SK-N-SH (cell line): ENCODE results near the gene MORF4L1. TPM values are rescaled to one million over a fixed set of nuclear protein-coding genes. Genes with fewer than 3 reads are reported as not detected.

Experiments
- CTCF ChIA-PET: fragments of 300-600, 350-600 bp; formaldehyde crosslinking; extraction: SDS; loops from one replicate; lab custom pipeline; 2021; lab: Yijun Ruan, JAX
- POLR2A ChIA-PET: fragments of 350-600 bp; sonication (Branson Sonifier 250); formaldehyde crosslinking; extraction: SDS; loops from one replicate; lab custom pipeline; 2020; ENCODE audit warnings: antibody characterized with exemption, inconsistent platforms; lab: Yijun Ruan, JAX
- DNase-seq: peaks from one replicate; pipeline ENCODE4 v3.0.0; 2012
- H2AFZ ChIP-seq: fragments of 200-600 bp; sonication (generic); 2 replicates; pipeline ENCODE4 v1.8.1; 2016; ENCODE audit warnings: antibody characterized with exemption, mild to moderate bottlenecking, low read depth
- H3F3A ChIP-seq: fragments of 200-600 bp; sonication (generic); replicated peaks from 2 replicates; pipeline ENCODE3; 2016; ENCODE audit warnings: antibody characterized with exemption, mild to moderate bottlenecking; ENCODE audit not compliant: insufficient read depth
- H3K27ac ChIP-seq, 2 experiments: fragments of 200-500 bp in 1 of 2; fragments of 200-600 bp in 1 of 2; sonication (Bioruptor generic) in 1 of 2; sonication (generic), shearing (Covaris generic) in 1 of 2; 2 replicates each; pipeline versions ENCODE4 v1.5.1 to v1.6.1; 2014 to 2016; ENCODE audit warnings: low read depth in 2 of 2, inconsistent platforms in 1 of 2, low read length in 1 of 2, mild to moderate bottlenecking in 1 of 2, mixed read lengths in 1 of 2
- H3K27me3 ChIP-seq: fragments of 200-600 bp; sonication (generic), shearing (Covaris generic); 2 replicates; pipeline ENCODE4 v1.6.1; 2016; ENCODE audit warnings: mixed run types; ENCODE audit not compliant: insufficient read depth
- H3K36me3 ChIP-seq, 2 experiments: fragments of 200-500 bp in 1 of 2; fragments of 200-600 bp in 1 of 2; sonication (Bioruptor generic) in 1 of 2; sonication (generic) in 1 of 2; replicated peaks in 1 of 2; 2 replicates each; pipeline versions ENCODE3 to v1.5.1; 2014 to 2016; ENCODE audit warnings: low read length in 1 of 2, mild to moderate bottlenecking in 1 of 2; ENCODE audit not compliant: insufficient read depth in 2 of 2, control insufficient read depth in 1 of 2
- H3K4me1 ChIP-seq, 2 experiments: fragments of 200-500 bp in 1 of 2; fragments of 200-600 bp in 1 of 2; sonication (Bioruptor generic) in 1 of 2; sonication (generic), shearing (Covaris generic) in 1 of 2; 2 replicates each; pipeline versions ENCODE4 v1.5.1 to v1.6.1; 2014 to 2016; ENCODE audit warnings: low read depth in 1 of 2, low read length in 1 of 2, mixed run types in 1 of 2; ENCODE audit not compliant: insufficient read depth in 2 of 2, control insufficient read depth in 1 of 2
- H3K4me2 ChIP-seq: fragments of 200-600 bp; sonication (generic), shearing (Covaris generic); 2 replicates; pipeline ENCODE4 v1.6.1; 2017; ENCODE audit warnings: mixed run types
- H3K4me3 ChIP-seq, 2 experiments: fragments of 200-500 bp in 1 of 2; fragments of 200-600 bp in 1 of 2; sonication (Bioruptor generic) in 1 of 2; sonication (generic), shearing (Covaris generic) in 1 of 2; 2 replicates each; pipeline versions ENCODE4 v1.5.1 to v1.8.1; 2014 to 2016; ENCODE audit warnings: low read depth in 2 of 2, inconsistent platforms in 1 of 2, low read length in 1 of 2, mild to moderate bottlenecking in 1 of 2, mixed read lengths in 1 of 2, moderate library complexity in 1 of 2
- H3K79me2 ChIP-seq: fragments of 200-600 bp; sonication (generic); 2 replicates; pipeline ENCODE4 v1.8.1; 2017; ENCODE audit warnings: mild to moderate bottlenecking; ENCODE audit not compliant: insufficient read depth
- H3K9ac ChIP-seq: fragments of 200-600 bp; sonication (generic); 2 replicates; pipeline ENCODE4 v1.6.1; 2017; ENCODE audit warnings: mixed run types
- H3K9me2 ChIP-seq: fragments of 200-600 bp; sonication (generic); 2 replicates; pipeline ENCODE4 v1.6.1; 2017; ENCODE audit warnings: mixed run types
- H3K9me3 ChIP-seq: fragments of 200-600 bp; sonication (generic); 2 replicates; pipeline ENCODE4 v1.6.1; 2017; ENCODE audit warnings: mixed run types, mild to moderate bottlenecking, moderate library complexity
- H4K20me1 ChIP-seq: fragments of 200-600 bp; sonication (generic); 2 replicates; pipeline ENCODE4 v1.6.1; 2017; ENCODE audit warnings: mild to moderate bottlenecking, mixed run types; ENCODE audit not compliant: insufficient read depth
- EZH2phosphoT487 ChIP-seq: fragments of 200-600 bp; sonication (generic); IDR thresholded peaks from 2 replicates; pipeline ENCODE4 v1.6.1; 2017; ENCODE audit warnings: low read depth, mixed run types, mild to moderate bottlenecking, antibody characterized with exemption, moderate library complexity, borderline replicate concordance
- PBX3 ChIP-seq: IDR thresholded peaks from 2 replicates; pipeline ENCODE4; 2012
- RCOR1 ChIP-seq: fragments of 150-350 bp; IDR thresholded peaks from 2 replicates; pipeline ENCODE4 v1.6.1; 2017; ENCODE audit warnings: antibody characterized with exemption, low read length
- REST ChIP-seq: IDR thresholded peaks from 2 replicates; pipeline ENCODE4 v1.6.1; 2012; ENCODE audit warnings: mild to moderate bottlenecking, low read depth, low read length, moderate library complexity
- TAF1 ChIP-seq: IDR thresholded peaks from 2 replicates; pipeline ENCODE4 v1.6.1; 2012; ENCODE audit warnings: low read depth, mild to moderate bottlenecking, low read length, moderate library complexity, borderline replicate concordance
- WGBS: methylation state at CpG from one replicate; pipeline ENCODE4 v1.1.6; 2017; ENCODE audit warnings: low lambda C conversion rate; 5-methylcytosine and 5-hydroxymethylcytosine counted together
- polyA plus RNA-seq, 3 experiments: library from polyadenylated mRNA; depleted of rRNA; stranded (reverse); fragments of >200 nt; gene quantifications; 2 replicates each; pipeline ENCODE4 v1.2.3, GENCODE V29; 2012

MORF4L1 gene
- polyA plus RNA-seq, 1 of the 3 experiments (the other 2 are of a cell fraction): 163 TPM

GRCh38 chr15:78917888-78918287 is 45.2 kb downstream of the MORF4L1 start:
- Histone ChIP-seq H3K9me3 (no peaks in the 10 kb centered on the region), H3K9me2 (no peaks in the 10 kb centered on the region), H3K27ac (no peak overlapping the region; a peak in 1 of 4 replicates), H3K4me2 (no peak overlapping the region), H3F3A (peaks cover 16% of the 10 kb centered on the region), H3K9ac (no peak overlapping the region), H3K27me3 (no peaks in the 10 kb centered on the region), H3K79me2 (peaks cover 39% of the 10 kb centered on the region; the same call in 1 of the 2 replicates), H4K20me1 (peaks cover 26% of the 10 kb centered on the region; the same call in 1 of the 2 replicates), H2AFZ (no peak overlapping the region), H3K36me3 (peaks cover 44 to 48% of the 10 kb centered on the region in 2 experiments), H3K4me3 (no peak overlapping the region), H3K4me1 (peaks cover 0 to 8% of the 10 kb centered on the region in 2 experiments; a peak in 1 of 4 replicates)
- POLR2A ChIA-PET: no interaction called here
- WGBS: 95% methylated on average over 4 of the region's 4 CpGs
- CTCF ChIA-PET: no interaction called here
- TF ChIP-seq RCOR1: no peak
- DNase-seq: no peak

GRCh38 chr15:78921517-78921916 is 48.8 kb downstream of the MORF4L1 start:
- peaks cover 16% of the 10 kb centered on the region; the same call in 1 of the 2 replicates for H4K20me1 ChIP-seq
- no peaks in the 10 kb centered on the region for H3K9me3 ChIP-seq
- no peak overlapping the region for H2AFZ ChIP-seq
- peaks cover 43 to 45% of the 10 kb centered on the region in 2 experiments for H3K36me3 ChIP-seq
- CTCF ChIA-PET: interaction anchor here (1.2 to 8.0 kb wide), 4 partner anchors 12 to 263 kb away, joined by 3 to 59 read pairs (median 4); partner anchors contain the start of gene CTSH
- peaks cover 5% of the 10 kb centered on the region for H3F3A ChIP-seq
- WGBS: 92% methylated on average over 6 of the region's 6 CpGs
- peaks cover 0 to 4% of the 10 kb centered on the region in 2 experiments; a peak in 1 of 4 replicates for H3K4me1 ChIP-seq
- H3K27ac ChIP-seq: no peak overlapping the region; a peak in 1 of 4 replicates
- H3K4me3 ChIP-seq: no peak overlapping the region
- H3K9ac ChIP-seq: no peak overlapping the region
- peaks cover 24% of the 10 kb centered on the region; the same call in 1 of the 2 replicates for H3K79me2 ChIP-seq
- no peaks in the 10 kb centered on the region for H3K9me2 ChIP-seq
- H3K4me2 ChIP-seq: no peak overlapping the region
- no peak for DNase-seq
- POLR2A ChIA-PET: no interaction called here
- no peak for TF ChIP-seq EZH2phosphoT487
- TF ChIP-seq TAF1: no peak
- no peak for TF ChIP-seq REST
- TF ChIP-seq PBX3: no peak
- TF ChIP-seq, all 33 proteins: peak for 0
- H3K27me3 ChIP-seq: no peaks in the 10 kb centered on the region
